ENCODE results near the gene PELI2. TPM values are rescaled to one million over a fixed set of nuclear protein-coding genes. Genes with fewer than 3 reads are reported as not detected.

The PELI2 gene
- polyA plus RNA-seq, 1 donor, result 25.7 TPM

DNA sequence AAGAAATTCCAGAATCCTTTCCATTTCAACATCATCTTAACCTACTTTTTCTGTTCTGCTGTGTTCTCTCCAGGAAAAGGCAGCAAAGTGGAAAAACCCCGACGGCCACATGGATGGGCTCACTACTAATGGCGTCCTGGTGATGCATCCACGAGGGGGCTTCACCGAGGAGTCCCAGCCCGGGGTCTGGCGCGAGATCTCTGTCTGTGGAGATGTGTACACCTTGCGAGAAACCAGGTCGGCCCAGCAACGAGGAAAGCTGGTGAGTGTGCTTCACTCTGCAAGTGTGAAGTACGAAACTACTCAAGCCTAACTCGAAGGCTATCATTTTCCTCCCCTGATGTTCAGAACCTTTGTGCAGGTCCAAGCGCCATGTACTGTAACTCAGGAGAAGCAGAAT, 172.0 kb downstream of the PELI2 start:
- Histone ChIP-seq H3K36me3 (ENCODE audit: control insufficient read depth, insufficient read depth, low read length) (peaks cover 37% of the 10 kb centered on the region), H3K27me3 (ENCODE audit: control insufficient read depth, insufficient read depth, low read length) (no peaks in the 10 kb centered on the region), H3K27ac (ENCODE audit: low read length) (no peak overlapping the region), H3K4me3 (ENCODE audit: low read length) (no peak overlapping the region), H3K4me1 (ENCODE audit: control insufficient read depth, insufficient read depth, low read length) (no peaks in the 10 kb centered on the region), H3K9me3 (ENCODE audit: control insufficient read depth, low read depth, low read length) (no peaks in the 10 kb centered on the region)
- no peak for DNase-seq
- WGBS (ENCODE audit: insufficient coverage, low lambda C conversion rate), result no CpG with 5 or more reads among the region's 14 CpGs

DNA sequence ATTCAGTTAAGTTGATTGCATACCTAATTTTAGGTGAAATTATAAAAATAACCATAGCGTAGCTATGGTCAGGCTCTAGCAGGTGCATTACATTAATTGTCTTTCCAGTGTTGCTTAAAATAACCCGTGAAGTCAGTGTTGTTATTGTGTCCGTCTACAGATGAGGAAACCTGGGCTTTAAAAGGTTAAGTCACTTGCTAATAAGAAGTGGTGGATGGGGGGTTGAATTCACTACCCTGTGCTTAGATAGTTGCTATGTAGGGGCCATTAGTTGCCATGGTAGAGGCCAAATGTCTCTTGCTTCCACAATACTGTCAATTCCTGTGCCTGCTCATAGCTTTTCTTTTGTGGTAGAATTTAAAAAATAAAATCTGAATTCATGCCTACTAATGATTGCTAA, 174.8 kb downstream of the PELI2 start:
- Histone ChIP-seq H3K27ac (ENCODE audit: low read length) (no peak overlapping the region), H3K4me1 (ENCODE audit: control insufficient read depth, insufficient read depth, low read length) (no peaks in the 10 kb centered on the region), H3K9me3 (ENCODE audit: control insufficient read depth, low read depth, low read length) (no peaks in the 10 kb centered on the region), H3K27me3 (ENCODE audit: control insufficient read depth, insufficient read depth, low read length) (no peaks in the 10 kb centered on the region), H3K4me3 (ENCODE audit: low read length) (no peak overlapping the region), H3K36me3 (ENCODE audit: control insufficient read depth, insufficient read depth, low read length) (peaks cover 45% of the 10 kb centered on the region)
- 40% methylated on average over 1 of the region's 3 CpGs for WGBS (ENCODE audit: insufficient coverage, low lambda C conversion rate)
- DNase-seq, result peak in 1 of 2 donors; percentile 11

DNA sequence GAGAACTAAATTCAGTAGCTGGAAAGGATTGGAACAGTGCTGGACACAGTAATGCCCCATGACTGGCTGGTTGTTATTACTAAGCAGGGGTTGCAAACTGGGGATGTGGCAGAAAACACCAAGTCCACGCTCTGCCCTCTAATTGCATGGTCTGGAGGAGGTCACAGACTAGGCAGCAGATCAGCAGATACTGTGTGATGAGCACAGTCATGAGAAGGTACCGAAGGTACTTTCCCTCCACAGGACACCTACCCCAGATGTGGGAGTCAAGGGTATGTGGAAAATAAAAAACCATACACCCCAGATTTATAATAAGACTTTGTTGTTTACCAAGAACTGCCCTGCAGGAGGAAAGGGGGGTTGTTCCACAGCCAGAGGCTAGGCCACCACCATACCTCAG, 175.3 kb downstream of the PELI2 start:
- Histone ChIP-seq H3K27ac (ENCODE audit: low read length) (no peak overlapping the region), H3K4me1 (ENCODE audit: control insufficient read depth, insufficient read depth, low read length) (no peaks in the 10 kb centered on the region), H3K36me3 (ENCODE audit: control insufficient read depth, insufficient read depth, low read length) (peaks cover 42% of the 10 kb centered on the region), H3K9me3 (ENCODE audit: control insufficient read depth, low read depth, low read length) (no peaks in the 10 kb centered on the region), H3K4me3 (ENCODE audit: low read length) (no peak overlapping the region), H3K27me3 (ENCODE audit: control insufficient read depth, insufficient read depth, low read length) (no peaks in the 10 kb centered on the region)
- no CpG with 5 or more reads among the region's 2 CpGs for WGBS (ENCODE audit: insufficient coverage, low lambda C conversion rate)
- DNase-seq, result no peak

DNA sequence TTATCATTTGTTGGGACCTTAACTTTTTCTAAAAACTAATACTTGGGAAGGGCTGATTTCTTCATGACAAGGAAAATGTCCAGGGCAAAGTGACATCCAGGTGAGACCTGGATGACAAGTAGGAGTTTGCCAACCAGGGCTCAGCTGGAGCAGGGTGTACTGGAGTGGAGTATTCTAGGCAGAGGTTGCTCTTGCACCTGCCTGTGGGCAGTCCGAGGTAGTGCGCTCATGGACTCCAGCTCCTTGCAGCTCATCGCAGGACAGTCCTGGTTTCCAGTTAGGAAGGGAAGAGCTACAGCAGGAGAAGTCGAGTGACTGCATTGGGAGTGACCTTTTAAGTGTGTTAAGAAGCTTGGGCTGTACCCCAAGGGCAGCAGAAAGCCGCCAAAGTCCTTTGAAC, 175.9 kb downstream of the PELI2 start:
- Histone ChIP-seq H3K27me3 (ENCODE audit: control insufficient read depth, insufficient read depth, low read length) (no peaks in the 10 kb centered on the region), H3K4me1 (ENCODE audit: control insufficient read depth, insufficient read depth, low read length) (no peaks in the 10 kb centered on the region), H3K36me3 (ENCODE audit: control insufficient read depth, insufficient read depth, low read length) (peaks cover 38% of the 10 kb centered on the region), H3K27ac (ENCODE audit: low read length) (no peak overlapping the region), H3K4me3 (ENCODE audit: low read length) (no peak overlapping the region), H3K9me3 (ENCODE audit: control insufficient read depth, low read depth, low read length) (no peaks in the 10 kb centered on the region)
- no peak for DNase-seq
- WGBS (ENCODE audit: insufficient coverage, low lambda C conversion rate), result no CpG with 5 or more reads among the region's 5 CpGs

DNA sequence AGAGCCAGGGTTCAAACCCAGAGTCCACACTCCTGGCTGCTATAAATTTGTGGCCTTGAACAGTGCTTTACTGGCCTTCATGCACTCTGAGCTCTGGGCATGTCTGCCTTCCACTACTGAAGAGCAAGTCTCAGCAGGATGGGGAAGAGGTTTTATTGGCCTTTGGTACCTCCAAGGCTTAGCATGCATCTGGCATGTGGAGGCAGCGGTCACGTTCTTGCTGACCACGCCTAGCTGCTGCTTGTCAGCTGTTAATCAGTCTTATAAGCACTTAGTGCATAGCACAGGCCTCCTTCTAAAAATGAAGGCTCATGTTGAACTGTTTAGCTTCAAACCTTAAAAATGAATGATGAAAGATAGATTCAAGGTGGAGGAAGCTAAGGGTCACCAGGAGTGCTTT, 177.5 kb downstream of the PELI2 start:
- no CpG with 5 or more reads among the region's 3 CpGs for WGBS (ENCODE audit: insufficient coverage, low lambda C conversion rate)
- DNase-seq, result peak; percentile 44 to 65
- Histone ChIP-seq H3K4me3 (ENCODE audit: low read length) (no peak overlapping the region), H3K9me3 (ENCODE audit: control insufficient read depth, low read depth, low read length) (no peaks in the 10 kb centered on the region), H3K36me3 (ENCODE audit: control insufficient read depth, insufficient read depth, low read length) (peaks cover 26% of the 10 kb centered on the region), H3K27ac (ENCODE audit: low read length) (no peak overlapping the region), H3K27me3 (ENCODE audit: control insufficient read depth, insufficient read depth, low read length) (no peaks in the 10 kb centered on the region), H3K4me1 (ENCODE audit: control insufficient read depth, insufficient read depth, low read length) (no peaks in the 10 kb centered on the region)

DNA sequence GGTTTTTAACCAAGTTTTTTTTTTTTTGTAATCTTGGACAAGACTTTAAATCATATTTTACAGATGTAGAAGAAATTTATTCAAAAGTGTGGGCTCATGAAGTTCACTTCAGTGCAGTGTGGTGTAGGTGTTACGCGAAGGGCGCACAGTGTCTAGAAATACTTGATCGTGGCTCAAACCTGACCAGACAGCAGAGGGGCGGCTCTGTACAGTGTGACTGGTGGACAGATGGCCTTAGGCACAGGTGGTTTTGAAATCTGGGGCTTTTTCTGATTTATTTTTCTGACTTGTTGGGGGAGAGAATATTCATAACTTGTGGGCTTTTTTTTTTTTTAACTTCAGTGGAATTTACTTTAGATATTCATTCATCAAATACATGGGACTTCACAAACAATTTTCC, 179.2 kb downstream of the PELI2 start:
- H3K36me3 ChIP-seq (ENCODE audit: control insufficient read depth, insufficient read depth, low read length), result peaks cover 18% of the 10 kb centered on the region
- no peak for DNase-seq
- no peaks in the 10 kb centered on the region for H3K9me3 ChIP-seq (ENCODE audit: control insufficient read depth, low read depth, low read length)
- no peak overlapping the region for H3K4me3 ChIP-seq (ENCODE audit: low read length)
- no peaks in the 10 kb centered on the region for H3K27me3 ChIP-seq (ENCODE audit: control insufficient read depth, insufficient read depth, low read length)
- H3K27ac ChIP-seq (ENCODE audit: low read length), result no peak overlapping the region
- WGBS (ENCODE audit: insufficient coverage, low lambda C conversion rate), result no CpG with 5 or more reads among the region's 5 CpGs
- no peaks in the 10 kb centered on the region for H3K4me1 ChIP-seq (ENCODE audit: control insufficient read depth, insufficient read depth, low read length)

DNA sequence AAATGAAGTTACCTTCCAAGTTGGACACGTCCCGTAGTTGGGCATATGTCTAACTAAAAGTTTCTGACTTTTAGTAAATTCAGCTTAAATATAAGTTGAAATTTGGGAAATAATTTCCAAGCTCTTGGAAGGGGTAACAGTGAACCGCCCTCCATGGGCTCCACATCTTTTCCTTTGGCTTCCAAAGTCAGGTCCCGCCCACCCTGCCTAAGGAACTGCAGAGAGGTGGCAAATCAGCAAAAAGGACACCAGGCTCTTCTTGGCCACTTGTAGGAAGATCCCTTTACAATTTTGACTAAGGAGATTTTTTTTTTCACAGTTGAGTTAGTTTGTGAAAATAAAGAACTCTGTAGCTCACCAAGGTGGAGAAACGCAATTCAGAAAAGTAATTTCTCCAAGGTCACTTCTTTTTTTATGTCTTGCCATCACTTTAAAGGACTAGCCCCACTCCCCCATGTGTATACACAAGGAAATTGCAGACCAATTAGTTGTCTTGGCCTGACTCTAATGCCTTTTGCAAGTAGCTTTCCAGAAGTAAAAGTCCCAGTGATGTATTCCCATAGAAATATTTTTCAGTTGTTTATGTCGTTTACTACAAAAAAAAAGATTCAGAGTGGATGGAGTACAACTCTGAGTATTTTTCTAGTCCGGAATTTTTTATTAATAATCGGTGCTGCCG, 181.2 kb downstream of the PELI2 start:
- Histone ChIP-seq H3K27me3 (ENCODE audit: control insufficient read depth, insufficient read depth, low read length) (no peaks in the 10 kb centered on the region), H3K9me3 (ENCODE audit: control insufficient read depth, low read depth, low read length) (no peaks in the 10 kb centered on the region), H3K4me1 (ENCODE audit: control insufficient read depth, insufficient read depth, low read length) (no peaks in the 10 kb centered on the region), H3K36me3 (ENCODE audit: control insufficient read depth, insufficient read depth, low read length) (peaks cover 16% of the 10 kb centered on the region), H3K4me3 (ENCODE audit: low read length) (no peak overlapping the region), H3K27ac (ENCODE audit: low read length) (no peak overlapping the region)
- 86% methylated on average over 4 of the region's 9 CpGs for WGBS (ENCODE audit: insufficient coverage, low lambda C conversion rate)
- no peak for DNase-seq

DNA sequence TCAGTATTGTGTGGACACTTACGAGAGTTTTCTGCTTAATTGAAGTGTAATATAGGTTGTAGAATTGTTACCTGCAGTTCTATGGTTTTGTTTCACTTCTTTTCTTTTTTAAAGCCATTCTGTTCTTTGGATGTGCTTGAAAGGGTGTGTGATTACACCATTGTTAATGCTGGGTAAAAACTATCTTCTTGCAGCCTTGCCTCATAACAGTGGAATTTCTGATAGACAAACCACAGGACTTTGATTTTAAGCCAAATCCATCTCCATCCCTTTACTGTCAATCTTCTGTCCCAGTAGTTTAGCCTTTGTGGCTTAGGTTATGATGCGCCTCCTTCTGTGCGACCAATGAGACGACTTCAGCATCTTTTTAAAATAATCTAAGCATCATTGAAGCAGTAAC, 182.3 kb downstream of the PELI2 start:
- Histone ChIP-seq H3K9me3 (ENCODE audit: control insufficient read depth, low read depth, low read length) (no peaks in the 10 kb centered on the region), H3K4me1 (ENCODE audit: control insufficient read depth, insufficient read depth, low read length) (no peaks in the 10 kb centered on the region), H3K27me3 (ENCODE audit: control insufficient read depth, insufficient read depth, low read length) (no peaks in the 10 kb centered on the region), H3K27ac (ENCODE audit: low read length) (no peak overlapping the region), H3K36me3 (ENCODE audit: control insufficient read depth, insufficient read depth, low read length) (peaks cover 8% of the 10 kb centered on the region), H3K4me3 (ENCODE audit: low read length) (no peak overlapping the region)
- WGBS (ENCODE audit: insufficient coverage, low lambda C conversion rate), result 100% methylated on average over 3 of the region's 4 CpGs
- no peak for DNase-seq

DNA sequence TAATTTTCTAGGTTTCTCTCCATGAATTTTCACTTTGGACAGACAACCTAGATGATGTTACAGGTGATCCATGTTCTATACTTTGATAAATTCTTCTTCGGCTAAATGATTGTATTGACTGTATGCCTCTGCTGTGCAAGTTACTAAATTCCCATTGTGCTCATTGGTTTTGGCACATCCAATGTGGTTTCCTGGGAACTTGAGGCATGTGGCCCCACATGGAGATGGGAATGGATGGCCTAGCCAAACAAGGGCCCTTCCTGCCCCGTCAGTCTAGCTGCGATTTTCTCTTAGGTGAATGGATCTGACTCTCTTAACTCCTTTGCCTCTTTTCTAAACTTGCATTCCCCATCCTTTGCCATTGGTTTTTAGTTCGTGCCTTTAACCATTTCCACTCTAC, 186.2 kb downstream of the PELI2 start:
- no peak overlapping the region for H3K4me3 ChIP-seq (ENCODE audit: low read length)
- H3K4me1 ChIP-seq (ENCODE audit: control insufficient read depth, insufficient read depth, low read length), result no peaks in the 10 kb centered on the region
- 100% methylated on average over 1 of the region's 4 CpGs for WGBS (ENCODE audit: insufficient coverage, low lambda C conversion rate)
- no peaks in the 10 kb centered on the region for H3K27me3 ChIP-seq (ENCODE audit: control insufficient read depth, insufficient read depth, low read length)
- no peak for DNase-seq
- no peaks in the 10 kb centered on the region for H3K36me3 ChIP-seq (ENCODE audit: control insufficient read depth, insufficient read depth, low read length)
- no peak overlapping the region for H3K27ac ChIP-seq (ENCODE audit: low read length)
- no peaks in the 10 kb centered on the region for H3K9me3 ChIP-seq (ENCODE audit: control insufficient read depth, low read depth, low read length)

DNA sequence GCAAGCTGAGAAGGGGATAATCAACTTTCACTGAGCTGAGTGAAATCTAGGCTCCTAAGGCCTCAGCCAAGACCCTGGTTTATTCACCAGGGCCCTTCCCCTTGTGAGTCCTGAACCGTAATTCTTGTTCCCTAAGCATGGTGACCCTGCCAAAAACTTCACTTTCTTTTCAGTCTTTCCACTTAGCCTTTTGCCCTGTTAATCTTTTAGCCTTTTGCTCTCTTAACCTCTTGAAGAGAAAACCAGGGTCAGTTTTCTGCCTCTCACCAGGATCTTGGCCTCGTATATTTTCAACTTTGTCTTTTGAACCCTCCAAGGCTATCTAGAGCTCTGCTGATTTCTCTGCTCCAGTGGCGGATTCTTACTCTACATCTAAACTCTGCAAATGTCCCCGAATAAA, 191.0 kb downstream of the PELI2 start:
- no peaks in the 10 kb centered on the region for H3K36me3 ChIP-seq (ENCODE audit: control insufficient read depth, insufficient read depth, low read length)
- no peaks in the 10 kb centered on the region for H3K9me3 ChIP-seq (ENCODE audit: control insufficient read depth, low read depth, low read length)
- H3K4me3 ChIP-seq (ENCODE audit: low read length), result no peak overlapping the region
- no peak overlapping the region for H3K27ac ChIP-seq (ENCODE audit: low read length)
- no peaks in the 10 kb centered on the region for H3K4me1 ChIP-seq (ENCODE audit: control insufficient read depth, insufficient read depth, low read length)
- 100% methylated on average over 1 of the region's 4 CpGs for WGBS (ENCODE audit: insufficient coverage, low lambda C conversion rate)
- no peaks in the 10 kb centered on the region for H3K27me3 ChIP-seq (ENCODE audit: control insufficient read depth, insufficient read depth, low read length)
- DNase-seq, result no peak

DNA sequence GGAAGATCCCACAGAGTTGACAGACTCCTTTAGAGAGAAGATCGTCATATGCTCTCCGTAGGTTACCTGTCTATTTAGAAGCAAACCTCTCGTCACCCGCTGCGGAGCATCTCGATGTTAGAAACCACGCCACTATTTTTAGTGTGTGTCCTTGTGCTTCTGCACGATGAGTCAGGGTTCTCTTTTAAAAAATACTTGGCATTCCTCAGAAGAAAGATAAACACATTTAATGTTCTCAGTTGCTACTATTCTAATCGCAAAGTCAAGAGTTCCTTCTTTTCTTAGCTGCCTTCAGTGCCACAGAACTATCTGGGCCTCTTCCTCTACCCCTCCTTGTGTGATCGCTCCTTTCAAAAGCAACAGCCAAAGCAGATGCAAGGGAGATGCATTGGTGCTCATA, 192.4 kb downstream of the PELI2 start:
- WGBS (ENCODE audit: insufficient coverage, low lambda C conversion rate), result 85% methylated on average over 4 of the region's 10 CpGs
- Histone ChIP-seq H3K27ac (ENCODE audit: low read length) (no peak overlapping the region), H3K4me1 (ENCODE audit: control insufficient read depth, insufficient read depth, low read length) (no peaks in the 10 kb centered on the region)

More for the DNA sequence above, 192.4 kb downstream of the PELI2 start:
- Histone ChIP-seq H3K36me3 (ENCODE audit: control insufficient read depth, insufficient read depth, low read length) (no peaks in the 10 kb centered on the region), H3K27me3 (ENCODE audit: control insufficient read depth, insufficient read depth, low read length) (no peaks in the 10 kb centered on the region), H3K4me3 (ENCODE audit: low read length) (no peak overlapping the region), H3K9me3 (ENCODE audit: control insufficient read depth, low read depth, low read length) (no peaks in the 10 kb centered on the region)
- DNase-seq, result no peak
